Measurements from ENCODE around the gene C7orf57.
A peak's percentile ranks its signal among the peaks of the same experiment; 100 is the strongest.

C7orf57 gene

GRCh38 chr7:48109848-48110663 is 74.7 kb downstream of the C7orf57 start:
- DNase-seq (ENCODE audit: low read depth in 2 of 2), result peak; percentile 87 to 88

- no peak for DNase-seq (ENCODE audit: low read depth in 2 of 2)
Measured at GRCh38 chr7:48110868-48111267, 75.5 kb downstream of the C7orf57 start.
